Activated CD8-positive, alpha-beta memory T cell treated with anti-CD3 and anti-CD28 coated beads for 48 hours (primary cell): ENCODE results near the gene IGSF11.
"Not testable (repeated sequence)": the region's sequence is repeated elsewhere in the genome, so short reads cannot be mapped to it uniquely, and the experiment has no call there.

ENCODE experiments used
- DNase-seq, 3 experiments: peaks; one replicate each; pipeline ENCODE4 v3.0.0-alpha.2; 2020; ENCODE audit warnings: low read depth in 2 of 3, low spot score in 2 of 3

The IGSF11 gene

GRCh38 chr3:119034256-119035013 is at the start of gene IGSF11:
IGSF11 (minus strand) TSS chr3:119034846; CDS start chr3:119034582, 264 bp downstream.
- DNase-seq = peak; percentile 23 to 54 (median 40)

GRCh38 chr3:119080364-119080763 is 45.7 kb upstream of the IGSF11 start:
- DNase-seq = no peak

GRCh38 chr3:119073258-119074001 is 38.8 kb upstream of the IGSF11 start:
- DNase-seq = no peak

GRCh38 chr3:119072451-119072850 is 37.8 kb upstream of the IGSF11 start:
- not testable (repeated sequence) for DNase-seq

GRCh38 chr3:119069725-119070124 is 35.1 kb upstream of the IGSF11 start:
- no peak for DNase-seq

- no peak for DNase-seq
Observed at GRCh38 chr3:119063471-119063870, 28.8 kb upstream of the IGSF11 start.

- no peak for DNase-seq
Observed at GRCh38 chr3:119062892-119063291, 28.2 kb upstream of the IGSF11 start.

GRCh38 chr3:119044593-119044992 is 9.9 kb upstream of the IGSF11 start:
- DNase-seq = no peak

GRCh38 chr3:119042162-119042561 is 7.5 kb upstream of the IGSF11 start:
- DNase-seq = no peak

- DNase-seq = no peak
Observed at GRCh38 chr3:119035014-119035346, 334 bp upstream of the IGSF11 start.

GRCh38 chr3:119033393-119034255 is 1.0 kb downstream of the IGSF11 start:
- no peak for DNase-seq

GRCh38 chr3:119025171-119025795 is 9.4 kb downstream of the IGSF11 start:
- no peak for DNase-seq

GRCh38 chr3:119019767-119020518 is 14.7 kb downstream of the IGSF11 start:
- DNase-seq = no peak

GRCh38 chr3:119018690-119019463 is 15.8 kb downstream of the IGSF11 start:
- no peak for DNase-seq

- DNase-seq = no peak
Observed at GRCh38 chr3:119015942-119016341, 18.7 kb downstream of the IGSF11 start.

GRCh38 chr3:119013951-119014350 is 20.7 kb downstream of the IGSF11 start:
- DNase-seq = no peak

GRCh38 chr3:119011528-119011927 is 23.1 kb downstream of the IGSF11 start:
- DNase-seq = no peak

GRCh38 chr3:118997190-118997589 is 37.5 kb downstream of the IGSF11 start:
- DNase-seq = no peak

- no peak for DNase-seq
Observed at GRCh38 chr3:118991775-118992174, 42.9 kb downstream of the IGSF11 start.
